Uterus (tissue), 2 donors: ENCODE measurements around the gene GPR37L1.

Experiments used
- CTCF ChIP-seq, 4 experiments: fragments of 200-600 bp in 2 of 4; fragments of 450-650 bp in 2 of 4; sonication (generic) in 2 of 4; IDR thresholded peaks; one replicate each; pipeline ENCODE4 v1.5.1; 2016 to 2019; ENCODE audit warnings: antibody characterized with exemption in 4 of 4, mild to moderate bottlenecking in 2 of 4, moderate library complexity in 1 of 4
- POLR2A ChIP-seq, 2 donors: fragments of 450-650 bp; IDR thresholded peaks; one replicate each; pipeline ENCODE4 v1.6.1; 2016; ENCODE audit warnings: antibody characterized with exemption in 2 of 2, mild to moderate bottlenecking in 1 of 2, moderate library complexity in 1 of 2

DNA sequence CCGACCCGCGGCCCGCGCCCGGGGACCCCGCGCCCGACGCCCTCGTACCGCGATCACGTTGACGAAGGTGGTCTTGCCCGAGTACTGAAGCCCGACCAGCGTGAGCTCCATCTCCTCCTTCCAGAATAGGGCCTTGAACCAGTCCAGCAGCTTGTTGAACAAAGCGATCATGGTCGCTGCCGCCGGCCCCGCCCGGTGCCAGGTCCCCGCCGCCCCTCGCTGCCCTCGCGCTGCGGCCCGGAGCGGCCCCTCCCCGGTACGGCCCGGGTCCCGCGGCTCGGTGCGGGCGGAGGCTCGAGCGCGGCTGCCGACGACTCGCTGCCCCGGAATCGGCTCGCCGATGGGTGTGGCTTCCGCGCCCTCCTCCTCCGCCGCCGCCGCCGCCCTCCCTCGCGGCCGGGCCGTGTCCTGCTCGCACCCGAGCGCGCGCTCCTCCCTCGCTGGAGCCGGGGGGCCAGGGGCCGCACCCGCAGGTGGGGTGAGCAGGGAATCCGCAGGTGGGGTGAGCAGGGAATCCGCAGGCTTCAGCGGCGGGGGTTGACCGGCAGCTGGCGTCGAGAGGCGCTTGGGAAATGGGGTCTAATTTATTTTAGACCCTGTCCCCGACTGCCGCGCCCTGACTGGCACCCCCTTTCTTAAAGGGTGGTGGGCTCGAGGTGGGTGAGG is 21.8 kb downstream of the GPR37L1 start, which contains the start of gene ARL8A:
- TF ChIP-seq CTCF (IDR thresholded peaks at IDR 0.05), result no peak
- TF ChIP-seq POLR2A (IDR thresholded peaks at IDR 0.05), result peak; percentile 52 to 80
